K562 (cell line): ENCODE data around the gene FBXW7. TPM values are rescaled to one million over a fixed set of nuclear protein-coding genes. Genes with fewer than 3 reads are reported as not detected.

Experiments used
- ATAC-seq: fragments of 200-7000 bp; cut with Tn5 transposase; 3 replicates; pipeline ENCODE4 v1.9.1; 2020; ENCODE audit warnings: moderate library complexity
- BruUV-seq: library from RNA; stranded (reverse); fragments of 400-500 nt; replicated peaks from 2 replicates; lab custom pipeline; 2021; lab: Mats Ljungman, UMichigan
- CTCF ChIA-PET: fragments of 300-600 bp; formaldehyde crosslinking; extraction: SDS; loops from one replicate; lab custom pipeline; 2021; ENCODE audit warnings: low intra/inter-chr PET ratio; lab: Yijun Ruan, JAX
- POLR2A ChIA-PET: fragments of 300-600, 350-650 bp; sonication (Branson Sonifier 250); formaldehyde crosslinking; extraction: SDS; loops from one replicate; lab custom pipeline; 2021; ENCODE audit warnings: antibody characterized with exemption, inconsistent platforms; lab: Yijun Ruan, JAX
- DNase-seq, 4 experiments: peaks; one replicate each; pipeline versions ENCODE4 v3.0.0 to v3.0.0-alpha.2; 2011 to 2018; ENCODE audit warnings: low spot score in 3 of 4, mixed read lengths in 3 of 4; ENCODE audit errors: extremely low read depth in 1 of 4
- FAIRE-seq: peaks from 2 replicates; lab custom pipeline; 2011; peaks lifted over from hg19 to GRCh38; lab: Jason Lieb, UNC
- H2AFZ ChIP-seq: 2 replicates; pipeline ENCODE4 v1.6.0; 2011; ENCODE audit warnings: low read depth, low read length, control low read depth, inconsistent platforms
- H3K27ac ChIP-seq: fragments of 200-600 bp; 3 replicates; pipeline ENCODE4 v1.8.0; 2011; ENCODE audit warnings: low read depth, mild to moderate bottlenecking, control low read depth, inconsistent platforms, low read length, moderate library complexity, mixed read lengths; ENCODE audit errors: extremely low read depth
- H3K27me3 ChIP-seq, 2 experiments: fragments of 300-600 bp in 1 of 2; 2 replicates in 1 of 2; 3 replicates in 1 of 2; pipeline versions ENCODE4 v1.6.0 to v1.8.0; 2011; ENCODE audit warnings: inconsistent platforms in 2 of 2, low read length in 2 of 2, mild to moderate bottlenecking in 1 of 2, mixed read lengths in 1 of 2, moderate library complexity in 1 of 2; ENCODE audit not compliant: control insufficient read depth in 2 of 2, insufficient read depth in 2 of 2
- H3K36me3 ChIP-seq: fragments of 300-600 bp; 3 replicates; pipeline ENCODE4 v1.8.0; 2011; ENCODE audit warnings: mild to moderate bottlenecking, low read length, inconsistent platforms; ENCODE audit not compliant: control insufficient read depth, insufficient read depth
- H3K4me1 ChIP-seq, 2 experiments: fragments of 200-600 bp in 1 of 2; replicated peaks in 1 of 2; 2 replicates in 1 of 2; 3 replicates in 1 of 2; pipeline versions ENCODE4 v1.5.1 to v1.8.0; 2011; ENCODE audit warnings: inconsistent platforms in 2 of 2, low read length in 2 of 2, mild to moderate bottlenecking in 1 of 2, mixed read lengths in 1 of 2, moderate library complexity in 1 of 2; ENCODE audit not compliant: control insufficient read depth in 2 of 2, insufficient read depth in 2 of 2
- H3K4me2 ChIP-seq: 2 replicates; pipeline ENCODE4 v1.6.1; 2011; ENCODE audit warnings: low read length, control low read depth, inconsistent platforms, mixed read lengths; ENCODE audit not compliant: insufficient read depth
- H3K4me3 ChIP-seq: fragments of 200-600 bp; sonication (generic), shearing (Covaris generic); 2 replicates; pipeline ENCODE4 v1.5.1; 2016; ENCODE audit warnings: control low read depth, inconsistent platforms
- H3K79me2 ChIP-seq: fragments of 200-600 bp; 3 replicates; pipeline ENCODE4 v1.8.0; 2011; ENCODE audit warnings: low read length, inconsistent platforms; ENCODE audit not compliant: control insufficient read depth, insufficient read depth
- H3K9ac ChIP-seq, 2 experiments: 2 replicates each; pipeline versions ENCODE4 v1.6.0 to v1.6.1; 2011; ENCODE audit warnings: low read depth in 2 of 2, low read length in 2 of 2, control low read depth in 1 of 2, inconsistent platforms in 1 of 2, mild to moderate bottlenecking in 1 of 2, mixed read lengths in 1 of 2; ENCODE audit not compliant: insufficient read depth in 1 of 2
- H3K9me1 ChIP-seq: one replicate; pipeline ENCODE4 v1.6.0; 2011; ENCODE audit warnings: inconsistent platforms, mild to moderate bottlenecking, low read length, moderate library complexity; ENCODE audit not compliant: control insufficient read depth, insufficient read depth
- H3K9me3 ChIP-seq: replicated peaks from 2 replicates; pipeline ENCODE4 v1.5.1; 2011; ENCODE audit warnings: low read depth, low read length, inconsistent platforms; ENCODE audit not compliant: control insufficient read depth, insufficient read depth
- H4K20me1 ChIP-seq: replicated peaks from 2 replicates; pipeline ENCODE4 v1.6.1; 2011; ENCODE audit warnings: low read length, inconsistent platforms, mixed read lengths; ENCODE audit not compliant: control insufficient read depth, insufficient read depth
- DPF2 ChIP-seq: fragments of 450-650 bp; IDR thresholded peaks from 2 replicates; pipeline ENCODE4 v1.6.1; 2016
- FOXA1 ChIP-seq: fragments of 450-650 bp; IDR thresholded peaks from 2 replicates; pipeline ENCODE4 v1.6.1; 2016; ENCODE audit warnings: mild to moderate bottlenecking, borderline replicate concordance
- KDM2B ChIP-seq: fragments of 250-450 bp; sonication (Bioruptor Pico); IDR thresholded peaks from 2 replicates; pipeline ENCODE4 v1.8.0; 2021; ENCODE audit warnings: mild to moderate bottlenecking, moderate library complexity
- NCOA4 ChIP-seq: fragments of 450-650 bp; IDR thresholded peaks from 2 replicates; pipeline ENCODE4 v1.6.1; 2018; ENCODE audit warnings: mild to moderate bottlenecking; ENCODE audit not compliant: partially characterized antibody
- NCOR1 ChIP-seq: fragments of 450-650 bp; IDR thresholded peaks from 2 replicates; pipeline ENCODE4 v1.6.1; 2016; ENCODE audit warnings: mild to moderate bottlenecking, moderate library complexity
- NR1H2 ChIP-seq: sonication (generic); formaldehyde crosslinking; IDR thresholded peaks from 2 replicates; pipeline ENCODE4 v1.4.0; 2020; ENCODE audit warnings: mild to moderate bottlenecking, missing genetic modification reagents
- PML ChIP-seq: IDR thresholded peaks from 2 replicates; pipeline ENCODE4 v1.6.1; 2012; ENCODE audit warnings: low read length, inconsistent platforms
- RBBP5 ChIP-seq: fragments of 200-600 bp; sonication (generic); IDR thresholded peaks from 2 replicates; pipeline ENCODE4 v1.6.1; 2012; ENCODE audit warnings: borderline replicate concordance, mild to moderate bottlenecking, low read length, control low read depth, inconsistent platforms; ENCODE audit not compliant: insufficient read depth, poor library complexity, severe bottlenecking
- ZNF121 ChIP-seq: sonication (generic); formaldehyde crosslinking; conservative IDR thresholded peaks from 2 replicates; pipeline ENCODE4 v1.8.0; 2022; ENCODE audit warnings: missing genetic modification reagents
- ZNF133 ChIP-seq: fragments of 250-450 bp; sonication (Bioruptor Pico); IDR thresholded peaks from 2 replicates; pipeline ENCODE4 v1.4.0; 2020; ENCODE audit warnings: mild to moderate bottlenecking
- ZNF707 ChIP-seq: fragments of 250-450 bp; sonication (Bioruptor Pico); conservative IDR thresholded peaks from 2 replicates; pipeline ENCODE4 v1.8.0; 2022; ENCODE audit warnings: inconsistent platforms, mild to moderate bottlenecking, moderate library complexity
- WGBS: fragments of 100-300 bp; shearing (Covaris generic); methylation state at CpG from one replicate; pipeline ENCODE4 v1.1.6; 2016; ENCODE audit warnings: low coverage, mixed read lengths; ENCODE audit not compliant: insufficient coverage; ENCODE audit errors: missing lambda C conversion rate; 5-methylcytosine and 5-hydroxymethylcytosine counted together
- in situ Hi-C: fragments of 300-500 bp; cut with MboI; formaldehyde crosslinking; loops from 4 replicates; pipeline ENCODE4 v1.15.0; 2018; ENCODE audit warnings: inconsistent platforms, mixed read lengths
- intact Hi-C: fragments of 100-400 bp; cut with micrococcal nuclease; formaldehyde crosslinking; loops from 2 replicates; pipeline ENCODE4 v1.14.2; 2022
- polyA plus RNA-seq, 8 experiments: library from polyadenylated mRNA; depleted of rRNA in 4 of 8; stranded (reverse) in 5 of 8; unstranded in 3 of 8; fragments of >200 nt; fragmentation: Nextera tagmentation in 2 of 8; fragmentation: Illumina TruSeq in 1 of 8; extraction: Ambion mirVana in 2 of 8; extraction: Trizol in 1 of 8; gene quantifications; 2 replicates each; pipeline versions ENCODE4 v1.2.1 to v1.2.3, GENCODE V29; 2011 to 2014; ENCODE audit warnings: inconsistent platforms in 1 of 8, missing spikeins in 1 of 8
- total RNA-seq, 7 experiments: library from RNA; depleted of rRNA in 6 of 7; stranded (reverse); fragments of >200 nt in 6 of 7; fragmentation: Illumina TruSeq in 2 of 7; extraction: Trizol in 2 of 7; gene quantifications; 2 replicates each; pipeline versions ENCODE4 v1.2.1 to v1.2.3, GENCODE V29; 2011 to 2021; ENCODE audit warnings: low replicate concordance in 1 of 7
- TF ChIP-seq, protein P1 (sequence below): sonication (generic); formaldehyde crosslinking; IDR thresholded peaks from 2 replicates; pipeline ENCODE4 v1.8.0; 2022; ENCODE audit warnings: mild to moderate bottlenecking, missing genetic modification reagents
- TF ChIP-seq, protein P2 (sequence below): fragments of 450-650 bp; formaldehyde crosslinking; IDR thresholded peaks from 2 replicates; pipeline ENCODE4 v1.4.0; 2022; ENCODE audit warnings: mild to moderate bottlenecking, moderate library complexity
- TF ChIP-seq, protein P3 (sequence below): sonication (generic); formaldehyde crosslinking; IDR thresholded peaks from 2 replicates; pipeline ENCODE4 v1.8.0; 2022; ENCODE audit warnings: mild to moderate bottlenecking, missing genetic modification reagents
- TF ChIP-seq, protein P4 (sequence below), 3 experiments: fragments of 200-800 bp in 1 of 3; sonication (Bioruptor generic) in 1 of 3; sonication (generic) in 1 of 3; formaldehyde crosslinking in 1 of 3; IDR thresholded peaks; 2 replicates each; pipeline versions ENCODE4 v1.6.1 to v1.8.0; 2016 to 2022; ENCODE audit warnings: mild to moderate bottlenecking in 2 of 3, missing compliant biosample characterization in 2 of 3, missing genetic modification characterization in 2 of 3, missing genetic modification reagents in 1 of 3
- TF ChIP-seq, protein P5 (sequence below): sonication (generic); formaldehyde crosslinking; IDR thresholded peaks from 2 replicates; pipeline ENCODE4 v1.9.0; 2022; ENCODE audit warnings: mild to moderate bottlenecking, missing genetic modification reagents

Gene FBXW7
- total and polyA plus RNA-seq, 9 of the 15 experiments (the other 6 are each of a cell fraction or from before 2014, with no cell fraction given) = 6.8 to 44.2 (median 16.4) TPM

GRCh38 chr4:152316969-152317368 is 218.9 kb downstream of the FBXW7 start (continued):
- TF ChIP-seq, protein P1, sequence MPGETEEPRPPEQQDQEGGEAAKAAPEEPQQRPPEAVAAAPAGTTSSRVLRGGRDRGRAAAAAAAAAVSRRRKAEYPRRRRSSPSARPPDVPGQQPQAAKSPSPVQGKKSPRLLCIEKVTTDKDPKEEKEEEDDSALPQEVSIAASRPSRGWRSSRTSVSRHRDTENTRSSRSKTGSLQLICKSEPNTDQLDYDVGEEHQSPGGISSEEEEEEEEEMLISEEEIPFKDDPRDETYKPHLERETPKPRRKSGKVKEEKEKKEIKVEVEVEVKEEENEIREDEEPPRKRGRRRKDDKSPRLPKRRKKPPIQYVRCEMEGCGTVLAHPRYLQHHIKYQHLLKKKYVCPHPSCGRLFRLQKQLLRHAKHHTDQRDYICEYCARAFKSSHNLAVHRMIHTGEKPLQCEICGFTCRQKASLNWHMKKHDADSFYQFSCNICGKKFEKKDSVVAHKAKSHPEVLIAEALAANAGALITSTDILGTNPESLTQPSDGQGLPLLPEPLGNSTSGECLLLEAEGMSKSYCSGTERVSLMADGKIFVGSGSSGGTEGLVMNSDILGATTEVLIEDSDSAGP = no peak
- no peak for TF ChIP-seq KDM2B (CRISPR knock-in tag)
- TF ChIP-seq ZNF707 = no peak
- TF ChIP-seq ZNF133 = no peak
- no peak for TF ChIP-seq NCOA4

GRCh38 chr4:152310257-152310656 is 225.6 kb downstream of the FBXW7 start:
- FAIRE-seq (no peak), DNase-seq (no peak), ATAC-seq (no peak)
- Histone ChIP-seq H2AFZ (no peak overlapping the region), H3K4me2 (no peak overlapping the region), H3K9ac (no peak overlapping the region), H3K4me1 (0 out of 5 replicates have a peak, but pooled peaks cover 0 to 4% of the 10 kb centered on the region in 2 experiments), H3K27me3 (peaks cover 3 to 11% of the 10 kb centered on the region in 2 experiments; a peak in 3 of 5 replicates), H3K9me3 (no peaks in the 10 kb centered on the region), H3K27ac (no peak overlapping the region), H3K4me3 (no peak overlapping the region), H3K79me2 (no peaks in the 10 kb centered on the region), H3K36me3 (no peaks in the 10 kb centered on the region), H4K20me1 (no peaks in the 10 kb centered on the region), H3K9me1 (no peaks in the 10 kb centered on the region)
- intact Hi-C loops = no loop called here
- 3% methylated on average over 2 of the region's 2 CpGs for WGBS
- ChIA-PET CTCF (no interaction called here), POLR2A (no interaction called here)
- in situ Hi-C loops = no loop called here
- no TSS peak for BruUV-seq
- TF ChIP-seq, protein P2, sequence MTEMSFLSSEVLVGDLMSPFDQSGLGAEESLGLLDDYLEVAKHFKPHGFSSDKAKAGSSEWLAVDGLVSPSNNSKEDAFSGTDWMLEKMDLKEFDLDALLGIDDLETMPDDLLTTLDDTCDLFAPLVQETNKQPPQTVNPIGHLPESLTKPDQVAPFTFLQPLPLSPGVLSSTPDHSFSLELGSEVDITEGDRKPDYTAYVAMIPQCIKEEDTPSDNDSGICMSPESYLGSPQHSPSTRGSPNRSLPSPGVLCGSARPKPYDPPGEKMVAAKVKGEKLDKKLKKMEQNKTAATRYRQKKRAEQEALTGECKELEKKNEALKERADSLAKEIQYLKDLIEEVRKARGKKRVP (CRISPR knock-in tag) = no peak
- TF ChIP-seq, protein P3, sequence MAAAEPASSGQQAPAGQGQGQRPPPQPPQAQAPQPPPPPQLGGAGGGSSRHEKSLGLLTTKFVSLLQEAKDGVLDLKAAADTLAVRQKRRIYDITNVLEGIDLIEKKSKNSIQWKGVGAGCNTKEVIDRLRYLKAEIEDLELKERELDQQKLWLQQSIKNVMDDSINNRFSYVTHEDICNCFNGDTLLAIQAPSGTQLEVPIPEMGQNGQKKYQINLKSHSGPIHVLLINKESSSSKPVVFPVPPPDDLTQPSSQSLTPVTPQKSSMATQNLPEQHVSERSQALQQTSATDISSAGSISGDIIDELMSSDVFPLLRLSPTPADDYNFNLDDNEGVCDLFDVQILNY (CRISPR knock-in tag) = no peak
- no peak for TF ChIP-seq NR1H2 (CRISPR knock-in tag)
- TF ChIP-seq FOXA1 = no peak
- TF ChIP-seq RBBP5 = no peak
- no peak for TF ChIP-seq DPF2
- TF ChIP-seq NCOR1 = no peak
- TF ChIP-seq, protein P4, sequence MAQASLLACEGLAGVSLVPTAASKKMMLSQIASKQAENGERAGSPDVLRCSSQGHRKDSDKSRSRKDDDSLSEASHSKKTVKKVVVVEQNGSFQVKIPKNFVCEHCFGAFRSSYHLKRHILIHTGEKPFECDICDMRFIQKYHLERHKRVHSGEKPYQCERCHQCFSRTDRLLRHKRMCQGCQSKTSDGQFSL (CRISPR knock-in tag; IDR thresholded peaks at IDR 0.05) = no peak
- TF ChIP-seq, protein P4 (tag; IDR thresholded peaks at IDR 0.05) = no peak
- TF ChIP-seq PML = no peak
- no peak for TF ChIP-seq ZNF121
- TF ChIP-seq, protein P5, sequence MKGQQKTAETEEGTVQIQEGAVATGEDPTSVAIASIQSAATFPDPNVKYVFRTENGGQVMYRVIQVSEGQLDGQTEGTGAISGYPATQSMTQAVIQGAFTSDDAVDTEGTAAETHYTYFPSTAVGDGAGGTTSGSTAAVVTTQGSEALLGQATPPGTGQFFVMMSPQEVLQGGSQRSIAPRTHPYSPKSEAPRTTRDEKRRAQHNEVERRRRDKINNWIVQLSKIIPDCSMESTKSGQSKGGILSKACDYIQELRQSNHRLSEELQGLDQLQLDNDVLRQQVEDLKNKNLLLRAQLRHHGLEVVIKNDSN = no peak
